Endothelial cell of hepatic sinusoid (primary cell): ENCODE data around the gene LTC4S.

Experiments
- in situ Hi-C: cut with HindIII; loops from 2 replicates; pipeline ENCODE4 v1.10.0; 2017; ENCODE audit warnings: low sequenced_read_pairs

The LTC4S gene

GRCh38 chr5:179805070-179805528, 11.3 kb downstream of the LTC4S start:
- in situ Hi-C loops = loop anchor here (5.0 kb wide), 1 partner anchor 48 kb away; no protein-coding TSS in a partner anchor

- in situ Hi-C loops = loop anchor here (5.0 kb wide), 1 partner anchor 48 kb away; no protein-coding TSS in a partner anchor
Measured at GRCh38 chr5:179805529-179806249, 11.9 kb downstream of the LTC4S start.

- in situ Hi-C loops = loop anchor here (5.0 kb wide), 1 partner anchor 49 kb away; no protein-coding TSS in a partner anchor
Measured at GRCh38 chr5:179806250-179807048, 12.7 kb downstream of the LTC4S start, which contains the start of gene MGAT4B. Gene MGAT4B, minus strand, starts transcription at chr5:179806866. Its CDS starts 283 bp downstream, at chr5:179806583.

GRCh38 chr5:179812135-179812825, 18.5 kb downstream of the LTC4S start:
- in situ Hi-C loops = no loop called here

- in situ Hi-C loops = no loop called here
Measured at GRCh38 chr5:179812997-179813607, 19.3 kb downstream of the LTC4S start.

GRCh38 chr5:179814090-179814489, 20.3 kb downstream of the LTC4S start:
- in situ Hi-C loops = no loop called here

- in situ Hi-C loops = no loop called here
Measured at GRCh38 chr5:179815491-179816249, 21.9 kb downstream of the LTC4S start.

- in situ Hi-C loops = no loop called here
Measured at GRCh38 chr5:179816401-179816795, 22.6 kb downstream of the LTC4S start.

- in situ Hi-C loops = no loop called here
Measured at GRCh38 chr5:179816796-179817469, 23.1 kb downstream of the LTC4S start.

- in situ Hi-C loops = no loop called here
Measured at GRCh38 chr5:179817470-179817840, 23.7 kb downstream of the LTC4S start.

GRCh38 chr5:179817890-179818745, 24.3 kb downstream of the LTC4S start:
- in situ Hi-C loops = no loop called here

- in situ Hi-C loops = no loop called here
Measured at GRCh38 chr5:179818746-179819295, 25.0 kb downstream of the LTC4S start.

- in situ Hi-C loops = no loop called here
Measured at GRCh38 chr5:179819296-179820126, 25.7 kb downstream of the LTC4S start.

GRCh38 chr5:179820127-179820482, 26.3 kb downstream of the LTC4S start:
- in situ Hi-C loops = no loop called here

- in situ Hi-C loops = no loop called here
Measured at GRCh38 chr5:179820483-179821297, 26.9 kb downstream of the LTC4S start, which contains the start of gene SQSTM1. Gene SQSTM1, plus strand, starts transcription at chr5:179820905. Its CDS starts 32 bp downstream, at chr5:179820937.

- in situ Hi-C loops = no loop called here
Measured at GRCh38 chr5:179821298-179822058, 27.7 kb downstream of the LTC4S start.
